Kidney (tissue), 14 donors: ENCODE data around the gene SAFB. TPM values are rescaled to one million over a fixed set of nuclear protein-coding genes. Genes with fewer than 3 reads are reported as not detected.
"Not testable (repeated sequence)": the region's sequence is repeated elsewhere in the genome, so short reads cannot be mapped to it uniquely, and the experiment has no call there.

Experiments used
- DNase-seq, 5 donors: peaks; one replicate each; pipeline ENCODE4 v3.0.0-alpha.2; 2013 to 2020
- FAIRE-seq: peaks from 2 replicates; lab custom pipeline; 2012; peaks lifted over from hg19 to GRCh38; lab: Jason Lieb, UNC
- H3K27ac ChIP-seq, 2 donors: one replicate each; pipeline ENCODE4 v1.7.0; 2013; ENCODE audit warnings: low read depth in 2 of 2, low read length in 2 of 2, inconsistent platforms in 1 of 2
- H3K27me3 ChIP-seq: one replicate; pipeline ENCODE4 v1.7.1; 2013; ENCODE audit warnings: low read length, inconsistent platforms; ENCODE audit not compliant: control insufficient read depth, insufficient read depth
- H3K36me3 ChIP-seq, 3 donors: one replicate each; pipeline versions ENCODE4 v1.7.0 to v1.7.1; 2013; ENCODE audit warnings: low read length in 3 of 3, control low read depth in 1 of 3, inconsistent platforms in 1 of 3; ENCODE audit not compliant: insufficient read depth in 3 of 3, control insufficient read depth in 2 of 3
- H3K4me1 ChIP-seq, 3 donors: one replicate each; pipeline versions ENCODE4 v1.7.0 to v1.7.1; 2013; ENCODE audit warnings: low read length in 3 of 3, inconsistent platforms in 1 of 3, low read depth in 1 of 3; ENCODE audit not compliant: control insufficient read depth in 2 of 3, insufficient read depth in 2 of 3
- H3K4me3 ChIP-seq, 3 donors: one replicate each; pipeline versions ENCODE4 v1.7.0 to v1.8.1; 2013; ENCODE audit warnings: low read length in 3 of 3, control low read depth in 1 of 3, inconsistent platforms in 1 of 3
- H3K9ac ChIP-seq, 3 donors: one replicate each; pipeline versions ENCODE4 v1.7.0 to v1.7.1; 2013; ENCODE audit warnings: low read length in 3 of 3, control low read depth in 1 of 3, inconsistent platforms in 1 of 3
- H3K9me3 ChIP-seq, 3 donors: one replicate each; pipeline versions ENCODE4 v1.7.0 to v1.7.1; 2013; ENCODE audit warnings: low read length in 3 of 3, control low read depth in 1 of 3, inconsistent platforms in 1 of 3; ENCODE audit not compliant: control insufficient read depth in 2 of 3, insufficient read depth in 1 of 3
- CTCF ChIP-seq: IDR thresholded peaks from 3 replicates; pipeline ENCODE4 v1.5.1; 2012; ENCODE audit warnings: mild to moderate bottlenecking, moderate library complexity, borderline replicate concordance; ENCODE audit not compliant: insufficient read depth; ENCODE audit errors: extremely low read depth
- intact Hi-C: fragments of 100-400 bp; cut with DNase I; formaldehyde crosslinking; loops from one replicate; pipeline ENCODE4 v1.11.1; 2022
- polyA plus RNA-seq: library from polyadenylated mRNA; stranded (reverse); fragments of 350-450 nt; fragmentation: Illumina TruSeq; extraction: RNeasy Lipid Tissue Mini Kit (QIAGEN cat#74804); gene quantifications from one replicate; pipeline ENCODE4 v1.2.3, GENCODE V29; 2014; ENCODE audit warnings: low read depth, low replicate concordance; ENCODE audit not compliant: insufficient read depth
- total RNA-seq: library from RNA; stranded (reverse); fragmentation: NEBNext Ultra II Directional; extraction: Animal tissue kit (Norgen Biotek cat#: 25700); gene quantifications from one replicate; pipeline ENCODE4 v1.2.1, GENCODE V29; 2021
- donor health status: control.
- donor health status: control.
- donor health status: control.
- donor health status: control.
- donor health status: control.
- donor health status: DM: yes; HTN: yes; CAD: no.
- donor health status: Normal renal cell carcinoma (clear cell type).

Gene SAFB
- total and polyA plus RNA-seq, 2 donors from 2014 or later = 35.0 to 88.6 TPM

GRCh38 chr19:5686326-5686646, 63.4 kb downstream of the SAFB start:
- Histone ChIP-seq H3K9ac (no peak overlapping the region), H3K9me3 (no peaks in the 10 kb centered on the region), H3K4me3 (peak overlapping the region; percentile 29 to 61 (median 30)), H3K27ac (peak overlapping the region; percentile 57 to 61), H3K36me3 (no peaks in the 10 kb centered on the region), H3K4me1 (peaks cover 0 to 6% (median 0%) of the 10 kb centered on the region in 3 donors), H3K27me3 (no peaks in the 10 kb centered on the region)
- DNase-seq (no peak), FAIRE-seq (no peak)
- intact Hi-C loops = no loop called here
- no peak for TF ChIP-seq CTCF

- H3K4me1 ChIP-seq = peaks cover 0 to 6% (median 1%) of the 10 kb centered on the region in 3 donors
- no peaks in the 10 kb centered on the region for H3K9me3 ChIP-seq
- peak overlapping the region; percentile 30 to 61 (median 39) for H3K4me3 ChIP-seq
- FAIRE-seq = no peak
- no peaks in the 10 kb centered on the region for H3K27me3 ChIP-seq
- H3K9ac ChIP-seq = no peak overlapping the region
- H3K27ac ChIP-seq = peak overlapping the region; percentile 57 to 61
- intact Hi-C loops = no loop called here
- peaks cover 0 to under 1% (median 0%) of the 10 kb centered on the region in 3 donors for H3K36me3 ChIP-seq
- peak; percentile 92 for TF ChIP-seq CTCF
- DNase-seq = peak; percentile 96 to 100 (median 97)
Observed at GRCh38 chr19:5686647-5687359, 63.9 kb downstream of the SAFB start.

DNA sequence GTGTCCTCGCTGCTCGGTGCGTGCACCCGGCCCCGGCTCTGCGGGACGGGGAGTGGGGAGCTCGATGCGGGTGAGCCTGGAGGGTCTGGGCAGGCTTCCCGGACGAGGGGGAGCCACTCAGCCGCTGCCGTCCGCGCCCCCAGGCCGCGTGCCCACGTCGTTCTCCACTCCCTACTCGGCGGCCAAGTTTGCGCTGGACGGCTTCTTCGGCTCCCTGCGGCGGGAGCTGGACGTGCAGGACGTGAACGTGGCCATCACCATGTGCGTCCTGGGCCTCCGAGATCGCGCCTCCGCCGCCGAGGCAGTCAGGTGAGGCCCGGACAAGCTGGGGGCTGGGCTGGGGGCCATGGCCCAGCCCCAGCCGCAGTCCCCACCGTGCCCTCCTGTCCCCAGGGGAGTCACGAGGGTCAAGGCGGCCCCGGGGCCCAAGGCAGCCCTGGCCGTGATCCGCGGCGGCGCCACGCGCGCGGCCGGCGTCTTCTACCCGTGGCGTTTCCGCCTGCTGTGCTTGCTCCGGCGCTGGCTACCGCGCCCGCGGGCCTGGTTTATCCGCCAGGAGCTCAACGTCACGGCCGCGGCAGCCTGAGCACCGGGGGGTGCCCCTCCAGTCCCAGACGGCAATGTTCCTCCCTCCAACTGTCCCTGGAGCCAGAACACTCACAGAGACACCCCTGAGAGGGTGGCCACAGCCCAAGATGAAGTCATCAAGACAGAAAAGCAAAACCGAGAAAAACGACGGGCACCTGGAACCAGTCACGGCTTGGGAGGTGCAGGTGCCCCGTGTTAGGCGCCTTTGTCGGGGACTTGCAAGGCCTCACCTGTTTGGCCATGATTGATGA, 64.7 kb downstream of the SAFB start:
- H3K9me3 ChIP-seq = no peaks in the 10 kb centered on the region
- no peak for TF ChIP-seq CTCF
- peaks cover 1 to 8% (median 6%) of the 10 kb centered on the region in 3 donors for H3K36me3 ChIP-seq
- H3K27me3 ChIP-seq = no peaks in the 10 kb centered on the region
- H3K27ac ChIP-seq = no peak overlapping the region
- H3K4me1 ChIP-seq = peaks cover 0 to 13% (median 4%) of the 10 kb centered on the region in 3 donors
- DNase-seq = no peak
- intact Hi-C loops = no loop called here
- no peak for FAIRE-seq
- H3K9ac ChIP-seq = no peak overlapping the region
- H3K4me3 ChIP-seq = peak overlapping the region in 2 of 3 donors; percentile 24 to 61

DNA sequence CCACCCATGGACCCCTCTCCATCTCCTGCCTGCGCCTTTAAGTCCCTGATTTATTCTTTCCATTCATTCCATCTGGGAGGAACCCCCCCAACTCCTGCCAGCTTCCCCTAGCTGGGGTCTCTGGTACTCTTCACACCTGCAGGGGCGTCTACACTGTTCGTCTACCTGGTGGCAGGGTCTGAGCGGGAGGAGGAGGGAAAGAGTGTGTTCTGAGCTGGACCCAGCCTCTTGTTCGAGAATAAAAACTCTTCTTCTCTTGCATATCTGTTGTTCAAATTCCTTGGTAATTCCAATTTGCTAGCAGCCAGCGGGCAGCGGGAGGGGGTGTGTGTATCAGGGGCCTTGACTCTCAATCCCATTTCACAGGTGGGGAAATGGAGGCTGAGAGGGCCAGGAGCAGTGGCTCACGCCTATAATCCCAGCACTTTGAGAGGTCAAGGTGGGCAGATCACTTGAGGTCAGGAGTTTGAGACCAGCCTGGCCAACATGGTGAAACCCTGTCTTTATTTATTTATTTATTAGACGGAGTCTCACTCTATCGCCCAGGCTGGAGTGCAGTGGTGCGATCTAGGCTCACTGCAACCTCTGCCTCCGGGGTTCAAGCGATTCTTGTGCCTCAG, 65.5 kb downstream of the SAFB start:
- FAIRE-seq, intact Hi-C loops, H3K27me3 ChIP-seq, H3K4me3 ChIP-seq, H3K9me3 ChIP-seq, H3K27ac ChIP-seq, H3K9ac ChIP-seq: not testable (repeated sequence)
- DNase-seq = peak in 1 of 5 donors; percentile 72
- Histone ChIP-seq H3K36me3 (peaks cover 2 to 15% (median 7%) of the 10 kb centered on the region in 3 donors), H3K4me1 (peaks cover 0 to 14% (median 4%) of the 10 kb centered on the region in 3 donors)
